ENCODE results near the gene NHSL1. TPM values are rescaled to one million over a fixed set of nuclear protein-coding genes. Genes with fewer than 3 reads are reported as not detected.

The NHSL1 gene
- total and polyA plus RNA-seq, 11 donors: 13.9 to 103 (median 46.1) TPM

GRCh38 chr6:138524526-138524925, 25.2 kb upstream of the NHSL1 start:
- TF ChIP-seq POLR2A (IDR thresholded peaks at IDR 0.05): no peak
- TF ChIP-seq CTCF (IDR thresholded peaks at IDR 0.05): no peak
- intact Hi-C loops (cut with DNase I): loop anchor here in 1 of 10 donors (5.0 kb wide), 1 partner anchor 68 kb away; no protein-coding TSS in a partner anchor
- ATAC-seq (no peak), DNase-seq (no peak)
- Histone ChIP-seq H3K27ac (no peak overlapping the region), H3K36me3 (no peaks in the 10 kb centered on the region), H3K9me3 (no peaks in the 10 kb centered on the region), H3K4me3 (no peak overlapping the region), H3K27me3 (no peaks in the 10 kb centered on the region), H3K4me1 (peaks cover 0 to 80% (median 32%) of the 10 kb centered on the region in 12 donors)
- WGBS, 4 donors: 39 to 44% (median 43%) methylated on average over 2 of the region's 2 CpGs

GRCh38 chr6:138523347-138524210, 24.3 kb upstream of the NHSL1 start:
- intact Hi-C loops (cut with DNase I): loop anchor here in 1 of 10 donors (5.0 kb wide), 1 partner anchor 69 kb away; no protein-coding TSS in a partner anchor
- Histone ChIP-seq H3K4me1 (peaks cover 0 to 74% (median 31%) of the 10 kb centered on the region in 12 donors), H3K4me3 (no peak overlapping the region)

GRCh38 chr6:138522611-138523010, 23.3 kb upstream of the NHSL1 start:
- H3K36me3 ChIP-seq: no peaks in the 10 kb centered on the region
- intact Hi-C loops (cut with DNase I): loop anchor here in 1 of 10 donors (5.0 kb wide), 1 partner anchor 70 kb away; no protein-coding TSS in a partner anchor
- ATAC-seq: peak in 1 of 4 donors; percentile 30
- H3K27ac ChIP-seq: peak overlapping the region in 2 of 12 donors; percentile 1 to 61
- peaks cover 0 to 64% (median 27%) of the 10 kb centered on the region in 12 donors for H3K4me1 ChIP-seq
- no peak for DNase-seq
- TF ChIP-seq POLR2A (IDR thresholded peaks at IDR 0.05) (no peak), CTCF (IDR thresholded peaks at IDR 0.05) (no peak)
- H3K27me3 ChIP-seq: no peaks in the 10 kb centered on the region
- H3K4me3 ChIP-seq: no peak overlapping the region
- WGBS, 4 donors: 81 to 92% (median 85%) methylated on average over 4 of the region's 4 CpGs
- peaks cover 0 to 5% (median 0%) of the 10 kb centered on the region in 12 donors for H3K9me3 ChIP-seq

More at GRCh38 chr6:138523347-138524210, 24.3 kb upstream of the NHSL1 start:
- WGBS, 4 donors: 72 to 79% (median 74%) methylated on average over 7 of the region's 7 CpGs
- Histone ChIP-seq H3K27ac (no peak overlapping the region), H3K36me3 (no peaks in the 10 kb centered on the region), H3K9me3 (no peaks in the 10 kb centered on the region), H3K27me3 (no peaks in the 10 kb centered on the region)
- DNase-seq: no peak
- no peak for TF ChIP-seq CTCF (IDR thresholded peaks at IDR 0.05)
- no peak for TF ChIP-seq POLR2A (IDR thresholded peaks at IDR 0.05)
- ATAC-seq: no peak

- Histone ChIP-seq H3K36me3 (no peaks in the 10 kb centered on the region), H3K4me3 (no peak overlapping the region), H3K27ac (peak overlapping the region in 4 of 12 donors; percentile 1 to 61 (median 14)), H3K27me3 (no peaks in the 10 kb centered on the region), H3K4me1 (peaks cover 0 to 56% (median 22%) of the 10 kb centered on the region in 12 donors), H3K9me3 (peaks cover 0 to 5% (median 0%) of the 10 kb centered on the region in 12 donors)
- DNase-seq (peak in 1 of 5 donors; percentile 16), ATAC-seq (peak in 3 of 4 donors; percentile 37 to 62 (median 39))
- intact Hi-C loops (cut with DNase I): loop anchor here in 1 of 10 donors (5.0 kb wide), 1 partner anchor 71 kb away; no protein-coding TSS in a partner anchor
- 59 to 69% (median 61%) methylated on average over 5 of the region's 5 CpGs for WGBS, 4 donors
- TF ChIP-seq POLR2A (IDR thresholded peaks at IDR 0.05) (no peak), CTCF (IDR thresholded peaks at IDR 0.05) (no peak)
These were observed 22.5 kb upstream of the NHSL1 start for GRCh38 chr6:138521790-138522189.
